AG08395 (cell line): ENCODE results near the gene REPS1.

Source experiments
- DNase-seq: peaks from one replicate; pipeline ENCODE4 v3.0.0; 2012; ENCODE audit warnings: mixed read lengths, low spot score

Gene REPS1

GRCh38 chr6:138923561-138923960 lies 64.5 kb downstream of the REPS1 start:
- DNase-seq: no peak

DNA sequence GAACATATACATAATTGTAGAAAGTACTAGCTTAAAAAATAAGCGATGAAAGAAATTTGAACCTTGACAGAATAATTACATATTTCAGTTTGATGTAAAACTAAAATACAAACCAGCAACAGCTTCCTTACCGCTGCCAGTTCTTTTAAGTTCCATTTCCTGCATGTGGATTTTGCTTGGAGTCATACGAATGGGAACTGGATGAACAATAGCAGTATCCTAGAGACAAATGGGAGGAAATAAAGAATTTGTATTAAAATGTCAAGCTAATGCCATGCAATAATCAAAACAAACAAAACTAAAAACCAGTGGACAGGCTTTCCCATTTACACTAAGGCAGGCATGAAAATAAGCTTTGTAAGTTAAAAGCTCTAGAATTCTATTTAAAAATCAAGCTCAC lies 67.1 kb downstream of the REPS1 start:
- DNase-seq: no peak

- no peak for DNase-seq
These were observed 73.4 kb downstream of the REPS1 start for GRCh38 chr6:138914701-138915100.

DNA sequence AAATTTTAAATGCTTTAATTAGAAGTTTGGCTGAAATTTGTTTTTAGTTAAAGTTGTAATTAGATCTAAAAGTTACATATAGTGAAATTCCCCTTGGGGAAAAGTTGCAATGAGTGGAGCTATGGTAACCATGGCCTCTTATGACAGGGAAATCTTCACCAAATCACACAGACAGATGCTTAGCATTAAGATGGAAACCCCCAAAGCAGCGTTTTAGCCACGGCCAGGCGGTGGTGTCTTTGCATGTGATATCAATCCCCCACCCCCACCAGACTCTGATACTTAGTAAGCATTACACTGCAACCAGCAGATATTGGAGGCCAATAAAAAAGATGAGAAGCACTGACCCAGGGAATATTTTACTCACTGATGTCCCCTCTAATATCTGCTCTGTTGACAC lies 75.7 kb downstream of the REPS1 start:
- DNase-seq: no peak

- no peak for DNase-seq
These were observed 78.1 kb downstream of the REPS1 start for GRCh38 chr6:138909975-138910374.

GRCh38 chr6:138909511-138909910 lies 78.5 kb downstream of the REPS1 start:
- DNase-seq: no peak

DNA sequence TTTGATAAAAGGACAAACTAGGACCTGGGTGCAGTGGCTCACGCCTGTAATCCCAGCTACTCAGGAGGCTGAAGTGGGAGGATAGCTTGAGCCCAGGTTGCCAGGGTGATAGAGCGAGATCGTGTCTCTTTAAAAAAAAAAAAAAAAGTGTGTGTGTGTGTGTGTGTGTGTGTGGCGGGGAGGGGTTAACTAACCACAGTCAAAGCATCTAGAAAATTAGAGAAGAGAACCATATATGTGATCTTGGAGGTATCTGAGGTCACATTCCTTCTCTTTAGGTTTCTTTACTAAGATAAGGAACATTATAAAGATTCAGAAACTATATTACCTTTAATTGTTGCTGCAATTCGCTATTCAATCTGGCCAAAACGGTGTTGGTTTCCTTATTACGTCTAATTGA lies 80.9 kb downstream of the REPS1 start:
- no peak for DNase-seq

GRCh38 chr6:138897031-138897430 lies 91.0 kb downstream of the REPS1 start:
- no peak for DNase-seq

- no peak for DNase-seq
These were observed 91.8 kb downstream of the REPS1 start for GRCh38 chr6:138896104-138896756.

DNA sequence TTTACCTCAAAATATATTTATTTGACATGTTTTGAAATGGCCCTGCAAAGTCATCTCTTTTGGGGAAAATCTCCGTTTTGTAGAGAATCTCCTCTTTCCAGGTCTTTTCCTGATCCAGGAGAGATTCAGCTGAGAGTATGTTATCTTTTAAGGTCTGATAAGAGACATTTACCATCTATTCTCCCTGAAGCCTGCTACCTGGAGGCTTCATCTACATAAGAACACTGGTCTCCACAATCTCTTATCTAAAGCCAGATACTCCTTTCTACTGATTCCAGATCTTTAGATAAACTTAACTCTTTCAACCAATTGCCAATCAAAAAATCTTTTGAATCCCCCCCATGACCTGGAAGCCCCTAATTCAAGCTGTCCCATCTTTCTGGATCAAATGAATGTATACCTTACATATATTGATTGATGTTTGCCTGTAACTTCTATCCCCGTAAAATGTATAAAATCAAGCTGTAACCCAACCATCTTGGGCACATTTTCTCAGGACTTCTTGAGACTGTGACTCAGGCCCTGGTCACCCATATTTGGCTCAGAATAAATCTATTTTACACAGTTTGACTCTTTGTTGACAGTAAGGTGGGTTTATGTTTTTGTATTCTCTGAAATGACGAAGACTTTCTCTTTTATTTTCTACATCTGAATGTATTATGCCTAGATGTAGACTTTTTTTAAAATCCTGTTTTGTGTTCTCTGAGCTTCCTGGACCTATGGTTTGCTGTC lies 96.6 kb downstream of the REPS1 start:
- DNase-seq: no peak

GRCh38 chr6:138885156-138885819 lies 102.8 kb downstream of the REPS1 start:
- DNase-seq: no peak

DNA sequence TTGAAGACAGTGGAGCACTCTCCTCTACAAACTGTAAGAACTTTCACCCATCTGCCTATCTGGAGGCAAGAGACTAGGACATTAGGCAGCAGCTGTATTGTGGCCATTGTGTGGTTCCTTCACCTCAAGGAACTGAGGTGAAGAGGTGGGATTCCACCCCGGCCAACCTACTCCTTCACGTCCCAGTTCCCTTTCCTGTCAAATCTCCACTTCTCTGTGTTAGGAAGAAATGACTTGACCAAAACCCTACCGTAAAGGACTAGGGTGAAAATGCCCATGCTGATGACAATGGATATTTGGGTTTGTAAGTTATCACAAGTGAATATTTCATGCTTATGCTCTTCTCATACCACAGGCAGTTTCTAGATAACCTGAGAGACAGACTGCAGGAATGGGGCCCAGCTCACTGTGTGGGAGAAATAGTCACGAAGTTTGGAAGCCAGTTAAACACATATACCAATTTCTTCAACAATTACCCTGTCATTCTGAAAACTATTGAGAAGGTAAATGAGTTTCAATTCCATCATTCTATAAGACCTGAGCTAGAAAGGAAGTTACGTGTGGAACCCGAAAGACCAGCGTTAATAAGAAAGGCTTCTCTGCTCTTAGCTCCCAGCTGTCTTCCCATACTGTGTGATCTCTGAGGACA lies 105.6 kb downstream of the REPS1 start:
- no peak for DNase-seq

- DNase-seq: no peak
These were observed 114.9 kb downstream of the REPS1 start for GRCh38 chr6:138873191-138873590.

DNA sequence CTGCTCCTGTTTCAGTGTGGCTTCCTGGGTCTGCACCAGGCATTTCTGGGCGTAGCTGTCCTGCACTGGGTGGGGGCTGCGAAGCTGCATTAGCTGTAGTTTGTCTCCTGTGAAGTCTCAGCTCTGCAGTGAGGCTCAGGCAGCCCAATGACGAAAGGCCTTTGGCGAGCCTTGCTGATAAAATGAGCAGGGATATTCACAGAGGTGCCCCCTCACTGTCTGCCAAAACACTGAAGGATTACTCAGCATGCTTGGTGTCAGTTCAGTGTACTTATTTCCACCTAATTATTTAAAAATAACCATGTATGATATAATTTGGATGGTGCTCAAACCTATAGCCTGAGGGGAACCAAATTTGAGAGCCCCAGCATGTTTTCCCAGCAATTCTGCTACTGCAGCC lies 118.7 kb downstream of the REPS1 start:
- DNase-seq: no peak

DNA sequence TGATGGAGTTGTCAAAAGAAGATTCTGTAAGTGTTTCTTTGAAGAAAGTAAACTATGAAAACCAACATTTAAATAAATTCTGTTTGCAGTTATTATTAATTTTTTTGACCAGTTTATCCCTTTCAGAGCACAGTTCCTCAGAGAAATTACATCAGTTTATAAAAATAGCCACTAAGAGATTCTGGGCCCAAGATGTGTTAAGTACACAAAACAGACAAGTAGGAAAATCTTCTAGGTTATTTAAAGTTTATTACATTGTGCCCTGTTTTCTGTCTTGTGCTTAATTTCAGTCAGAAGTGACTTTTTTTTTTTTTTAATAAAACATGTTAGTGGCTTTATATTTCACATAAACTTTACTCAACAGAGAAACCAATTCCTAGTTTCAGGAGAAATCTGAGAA lies 119.9 kb downstream of the REPS1 start:
- no peak for DNase-seq

GRCh38 chr6:138865480-138866109 lies 122.5 kb downstream of the REPS1 start:
- no peak for DNase-seq

- no peak for DNase-seq
These were observed 123.6 kb downstream of the REPS1 start for GRCh38 chr6:138864343-138864890.

- no peak for DNase-seq
These were observed 124.7 kb downstream of the REPS1 start for GRCh38 chr6:138863321-138863720.

- no peak for DNase-seq
These were observed 125.6 kb downstream of the REPS1 start for GRCh38 chr6:138862456-138862855.

DNA sequence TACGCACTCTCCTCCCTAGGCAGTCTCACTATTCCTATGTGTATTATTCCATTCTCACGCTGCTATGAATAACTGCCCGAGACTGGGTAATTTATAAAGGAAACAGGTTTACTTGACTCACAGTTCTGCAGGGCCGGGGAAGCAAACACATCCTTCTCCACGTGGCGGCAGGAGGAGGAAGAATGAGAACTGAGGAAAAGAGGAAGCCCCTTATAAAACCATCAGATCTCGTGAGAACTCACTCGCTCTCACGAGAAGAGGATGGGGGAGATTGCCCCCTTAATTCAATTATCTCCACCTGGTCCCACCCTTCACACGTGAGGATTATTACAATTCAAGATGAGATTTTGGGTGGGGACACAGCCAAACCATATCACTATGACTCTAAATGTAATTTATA lies 130.3 kb downstream of the REPS1 start:
- no peak for DNase-seq

- DNase-seq: no peak
These were observed 131.4 kb downstream of the REPS1 start for GRCh38 chr6:138856654-138857053.
